Right forelimb (tissue), 1 donor: ENCODE results near the gene CFAP97D2.
"Not testable (repeated sequence)": the region's sequence is repeated elsewhere in the genome, so short reads cannot be mapped to it uniquely, and the experiment has no call there.

ENCODE experiments used
- DNase-seq: peaks from one replicate; pipeline ENCODE4 v3.0.0-alpha.2; 2018

Gene CFAP97D2

GRCh38 chr13:114236227-114236626 is 57.2 kb downstream of the CFAP97D2 start:
- DNase-seq = no peak

GRCh38 chr13:114237415-114238112 is 58.5 kb downstream of the CFAP97D2 start:
- DNase-seq = no peak

DNA sequence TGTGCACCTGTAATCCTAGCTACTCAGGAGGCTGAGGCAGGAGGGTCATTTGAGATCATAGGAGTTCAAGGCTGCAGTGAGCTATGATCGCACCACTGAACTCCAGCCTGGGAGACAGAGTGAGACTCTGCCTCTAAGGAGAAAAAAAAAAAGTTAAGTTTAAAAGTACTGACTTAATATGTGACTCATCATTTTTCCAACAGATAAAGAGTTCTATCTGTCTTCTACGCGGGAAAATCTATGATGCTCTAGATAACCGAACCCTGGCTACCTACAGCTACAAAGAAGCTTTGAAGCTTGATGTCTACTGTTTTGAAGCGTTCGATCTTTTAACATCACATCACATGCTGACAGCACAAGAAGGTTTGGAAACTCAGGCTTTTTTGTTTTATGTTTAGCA is 62.9 kb downstream of the CFAP97D2 start:
- DNase-seq = no peak

GRCh38 chr13:114243971-114244370 is 64.9 kb downstream of the CFAP97D2 start:
- DNase-seq = no peak

DNA sequence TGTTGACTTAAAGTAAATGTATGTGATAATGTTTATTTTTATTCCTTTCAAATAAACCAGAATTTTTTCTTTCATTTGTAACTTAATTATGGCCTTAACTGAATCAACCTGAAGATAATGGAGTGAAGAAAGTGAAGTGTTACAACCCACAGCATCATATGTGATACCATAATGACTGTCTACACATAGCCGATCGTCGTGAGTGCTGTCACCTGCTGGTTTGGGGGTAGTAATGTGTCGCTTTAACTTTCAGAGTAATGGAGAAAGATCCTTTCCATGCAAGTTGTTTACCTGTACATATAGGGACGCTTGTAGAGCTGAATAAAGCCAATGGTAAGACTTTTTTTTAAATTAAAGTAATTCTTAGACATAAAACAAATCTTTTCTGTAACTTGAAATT is 65.6 kb downstream of the CFAP97D2 start:
- DNase-seq = no peak

- no peak for DNase-seq
These were observed 69.0 kb downstream of the CFAP97D2 start for GRCh38 chr13:114248011-114248410.

DNA sequence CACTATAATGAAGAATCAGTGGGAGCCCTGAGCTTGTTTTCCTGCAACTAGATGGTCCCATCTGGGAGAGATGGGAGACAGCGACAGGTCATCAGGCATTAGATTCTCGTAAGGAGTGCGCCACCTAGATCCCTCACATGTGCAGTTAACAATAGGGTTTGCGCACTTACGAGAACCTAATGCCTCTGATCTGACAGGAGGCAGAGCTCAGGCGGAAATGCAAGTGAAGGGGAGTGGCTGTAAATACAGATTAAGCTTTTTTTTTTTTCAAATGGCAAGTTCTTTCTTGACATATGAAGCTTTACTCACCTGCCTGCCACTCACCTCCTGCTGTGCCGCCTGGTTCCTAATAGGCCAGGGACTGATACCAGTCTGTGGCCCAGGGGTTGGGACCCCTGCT is 70.0 kb downstream of the CFAP97D2 start:
- no peak for DNase-seq

GRCh38 chr13:114251639-114252440 is 72.8 kb downstream of the CFAP97D2 start:
- not testable (repeated sequence) for DNase-seq

DNA sequence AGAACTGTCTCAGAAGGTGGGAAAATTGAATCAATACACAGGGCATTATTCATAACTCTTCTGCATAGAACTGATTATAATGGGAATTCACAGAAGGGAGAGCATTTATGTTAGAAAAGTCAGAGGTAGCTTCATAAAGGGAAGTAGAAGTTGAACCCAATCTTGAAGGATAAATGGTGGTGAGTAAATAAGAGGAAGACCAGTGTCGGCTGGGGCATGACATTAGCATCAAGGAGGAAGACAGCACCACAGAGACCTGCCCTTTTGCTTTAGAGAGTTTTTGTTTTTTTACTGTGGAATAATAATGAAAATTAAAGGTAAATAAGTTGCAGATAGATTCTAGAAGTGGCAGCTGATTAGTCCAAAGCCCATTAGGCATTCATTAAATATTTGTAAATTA is 77.5 kb downstream of the CFAP97D2 start:
- no peak for DNase-seq

- DNase-seq = no peak
These were observed 78.0 kb downstream of the CFAP97D2 start for GRCh38 chr13:114257014-114257413.

DNA sequence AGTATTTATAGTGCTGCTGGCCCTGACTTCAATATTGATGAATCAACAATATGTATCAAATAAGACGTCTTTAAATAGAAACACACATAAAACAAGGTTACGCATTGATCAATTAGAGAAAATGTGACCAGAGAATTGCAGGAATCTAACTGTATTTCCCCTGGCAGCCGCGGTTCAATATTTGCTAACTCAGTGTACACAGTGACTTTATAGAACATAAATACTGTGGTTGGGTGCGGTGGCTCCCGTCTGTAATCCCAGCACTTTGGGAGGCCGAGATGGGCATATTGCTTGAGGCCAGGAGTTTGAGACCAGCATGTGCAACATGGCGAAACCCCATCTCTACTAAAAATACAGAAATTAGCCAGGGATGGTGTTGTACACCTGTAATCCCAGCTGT is 79.5 kb downstream of the CFAP97D2 start:
- no peak for DNase-seq

GRCh38 chr13:114259374-114259773 is 80.3 kb downstream of the CFAP97D2 start:
- DNase-seq = no peak

- DNase-seq = no peak
These were observed 80.9 kb downstream of the CFAP97D2 start for GRCh38 chr13:114259974-114260373.

GRCh38 chr13:114260814-114261213 is 81.8 kb downstream of the CFAP97D2 start:
- no peak for DNase-seq

GRCh38 chr13:114261328-114261965 is 82.4 kb downstream of the CFAP97D2 start:
- DNase-seq = no peak

DNA sequence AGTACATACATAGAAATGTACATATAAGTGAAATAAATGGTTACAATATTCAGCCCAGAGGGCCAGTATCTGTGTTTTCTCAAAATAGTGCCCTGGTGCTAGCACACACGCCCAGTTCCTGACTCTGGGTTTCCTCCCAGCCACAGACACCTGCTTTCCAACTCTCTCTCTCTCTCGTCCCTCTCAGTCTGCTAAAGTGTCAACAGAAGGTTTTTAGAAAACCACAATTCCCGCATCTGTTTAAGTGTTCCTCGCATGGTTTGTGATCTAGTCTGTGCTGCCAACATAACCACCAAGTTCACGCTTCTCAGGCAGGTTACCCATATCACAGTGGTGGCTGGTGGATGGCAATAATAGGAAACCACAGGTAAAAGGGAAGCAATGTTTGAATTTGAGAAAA is 84.5 kb downstream of the CFAP97D2 start:
- DNase-seq = no peak

- DNase-seq = not testable (repeated sequence)
These were observed 85.3 kb downstream of the CFAP97D2 start for GRCh38 chr13:114264313-114264712.

- DNase-seq = no peak
These were observed 86.0 kb downstream of the CFAP97D2 start for GRCh38 chr13:114264886-114265611.

GRCh38 chr13:114266241-114266640 is 87.2 kb downstream of the CFAP97D2 start:
- DNase-seq = no peak

DNA sequence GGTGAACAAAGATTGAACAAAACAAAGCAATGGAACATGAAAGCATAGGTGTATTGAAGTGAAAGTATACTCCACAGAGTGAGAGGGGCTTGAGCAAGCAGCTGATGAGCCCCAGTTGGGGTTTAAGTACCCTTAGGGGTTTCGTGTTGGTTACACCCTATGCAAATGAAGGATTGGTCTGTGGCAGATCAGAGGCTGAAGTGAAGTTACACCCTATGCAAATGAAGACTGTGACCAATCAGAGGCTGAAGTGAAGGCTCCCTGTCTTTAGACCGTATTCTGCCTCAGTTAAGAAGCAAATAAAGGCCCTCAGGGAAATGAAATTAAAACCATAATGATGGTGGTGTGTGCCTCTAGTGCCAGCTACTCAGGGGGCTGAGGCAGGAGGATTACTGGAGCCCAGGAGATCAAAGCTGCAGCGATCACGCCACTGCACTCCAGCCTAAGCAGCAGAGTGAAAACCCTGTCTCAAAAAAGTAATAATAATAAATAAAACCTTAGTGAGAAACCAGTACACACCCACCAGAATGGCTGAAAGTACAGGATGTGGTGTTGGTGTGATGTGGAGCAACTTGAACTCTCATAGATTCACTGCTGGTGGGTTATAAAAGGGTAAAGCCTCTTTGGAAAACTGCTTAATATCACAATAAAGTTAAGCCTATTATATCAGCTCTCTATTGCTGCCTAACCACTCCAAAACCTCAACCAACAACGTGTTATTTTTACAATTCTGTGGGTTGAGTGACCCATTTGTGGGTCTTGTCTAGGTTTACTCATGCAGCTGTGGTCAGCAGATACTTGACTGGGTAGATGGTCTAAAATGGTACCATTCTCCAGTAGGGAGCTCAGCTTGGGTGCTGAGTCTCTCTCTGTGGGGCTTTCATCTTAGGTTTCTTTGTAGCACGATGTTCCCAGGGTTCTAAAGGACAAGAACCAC is 89.6 kb downstream of the CFAP97D2 start:
- DNase-seq = no peak

DNA sequence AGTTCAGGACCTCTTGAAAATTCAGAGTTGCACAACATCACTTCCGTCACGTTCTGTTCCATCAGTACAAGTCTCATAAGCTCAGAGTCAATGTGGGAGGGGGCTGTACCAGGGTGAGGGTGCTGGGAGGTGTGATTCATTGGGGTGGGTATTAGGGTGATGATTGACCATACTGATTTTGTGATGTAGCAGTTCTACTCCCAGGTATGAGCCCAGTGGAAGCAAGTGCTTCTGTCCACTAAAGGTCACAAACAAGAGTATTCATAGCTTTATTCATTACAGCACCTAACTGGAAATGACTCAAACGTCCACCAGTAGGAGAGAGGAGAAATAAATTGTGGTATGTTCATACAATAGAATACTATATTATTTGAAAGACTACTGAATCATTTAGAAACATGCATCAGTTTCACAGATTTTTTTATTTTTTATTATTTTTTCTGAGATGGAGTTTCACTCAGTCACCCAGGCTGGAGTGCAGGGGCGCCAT is 90.3 kb downstream of the CFAP97D2 start:
- no peak for DNase-seq
